MM.1S (cell line): ENCODE measurements around the gene CIAO2B.

Experiments used
- DNase-seq: peaks from one replicate; pipeline ENCODE4 v3.0.0-alpha.2; 2015
- H2AFZ ChIP-seq: fragments of 300-600 bp; sonication (generic); 2 replicates; pipeline ENCODE4 v1.6.0; 2016; ENCODE audit warnings: antibody characterized with exemption, low read length
- H3F3A ChIP-seq: fragments of 300-600 bp; sonication (generic); 2 replicates; pipeline ENCODE4 v1.6.1; 2016; ENCODE audit warnings: mild to moderate bottlenecking, antibody characterized with exemption, low read length, moderate library complexity, mixed read lengths; ENCODE audit not compliant: insufficient read depth
- H3K27ac ChIP-seq: fragments of 300-600 bp; sonication (generic); 2 replicates; pipeline ENCODE4 v1.5.1; 2016; ENCODE audit warnings: mild to moderate bottlenecking, low read length
- H3K27me3 ChIP-seq: fragments of 300-600 bp; sonication (generic); replicated peaks from 2 replicates; pipeline ENCODE4 v1.6.0; 2016; ENCODE audit warnings: low read length; ENCODE audit not compliant: insufficient read depth
- H3K36me3 ChIP-seq: fragments of 300-600 bp; sonication (generic); replicated peaks from 2 replicates; pipeline ENCODE4 v1.6.1; 2016; ENCODE audit warnings: mild to moderate bottlenecking, low read length, mixed read lengths; ENCODE audit not compliant: insufficient read depth
- H3K4me1 ChIP-seq: fragments of 300-600 bp; sonication (generic); 2 replicates; pipeline ENCODE4 v1.6.1; 2016; ENCODE audit warnings: low read length, mixed read lengths
- H3K4me2 ChIP-seq: fragments of 300-600 bp; sonication (generic); 2 replicates; pipeline ENCODE4 v1.6.0; 2016; ENCODE audit warnings: low read depth, low read length
- H3K4me3 ChIP-seq: fragments of 300-600 bp; sonication (generic); 2 replicates; pipeline ENCODE4 v1.5.1; 2016; ENCODE audit warnings: low read length, mixed read lengths
- H3K79me2 ChIP-seq: fragments of 300-600 bp; sonication (generic); 2 replicates; pipeline ENCODE4 v1.6.1; 2016; ENCODE audit warnings: mixed run types, low read length, mixed read lengths
- H3K9ac ChIP-seq: fragments of 300-600 bp; sonication (generic); 2 replicates; pipeline ENCODE4 v1.6.1; 2016; ENCODE audit warnings: low read length, mixed read lengths
- H3K9me2 ChIP-seq: fragments of 300-600 bp; sonication (generic); replicated peaks from 2 replicates; pipeline ENCODE4 v1.6.1; 2016; ENCODE audit warnings: mild to moderate bottlenecking, low read length, mixed read lengths; ENCODE audit not compliant: insufficient read depth
- H3K9me3 ChIP-seq: fragments of 300-600 bp; sonication (generic); replicated peaks from 2 replicates; pipeline ENCODE4 v1.6.1; 2016; ENCODE audit warnings: mild to moderate bottlenecking, low read length, mixed read lengths; ENCODE audit not compliant: insufficient read depth
- H4K20me1 ChIP-seq: fragments of 300-600 bp; sonication (generic); 2 replicates; pipeline ENCODE4 v1.6.1; 2016; ENCODE audit warnings: mild to moderate bottlenecking, low read length, moderate library complexity, mixed read lengths; ENCODE audit not compliant: insufficient read depth
- EZH2 ChIP-seq: fragments of 300-600 bp; sonication (generic); optimal IDR thresholded peaks from 2 replicates; pipeline ENCODE3; 2017; ENCODE audit warnings: low read depth, mild to moderate bottlenecking, antibody characterized with exemption, low read length, mixed read lengths
- EZH2phosphoT487 ChIP-seq: fragments of 300-600 bp; sonication (generic); IDR thresholded peaks from 2 replicates; pipeline ENCODE4 v1.6.1; 2018; ENCODE audit warnings: antibody characterized with exemption, low read length
- TF ChIP-seq, protein P1 (sequence below): fragments of 300-600 bp; sonication (generic); IDR thresholded peaks from 2 replicates; pipeline ENCODE4 v1.5.1; 2016; ENCODE audit warnings: antibody characterized with exemption, low read length, mixed read lengths

Gene CIAO2B

DNA sequence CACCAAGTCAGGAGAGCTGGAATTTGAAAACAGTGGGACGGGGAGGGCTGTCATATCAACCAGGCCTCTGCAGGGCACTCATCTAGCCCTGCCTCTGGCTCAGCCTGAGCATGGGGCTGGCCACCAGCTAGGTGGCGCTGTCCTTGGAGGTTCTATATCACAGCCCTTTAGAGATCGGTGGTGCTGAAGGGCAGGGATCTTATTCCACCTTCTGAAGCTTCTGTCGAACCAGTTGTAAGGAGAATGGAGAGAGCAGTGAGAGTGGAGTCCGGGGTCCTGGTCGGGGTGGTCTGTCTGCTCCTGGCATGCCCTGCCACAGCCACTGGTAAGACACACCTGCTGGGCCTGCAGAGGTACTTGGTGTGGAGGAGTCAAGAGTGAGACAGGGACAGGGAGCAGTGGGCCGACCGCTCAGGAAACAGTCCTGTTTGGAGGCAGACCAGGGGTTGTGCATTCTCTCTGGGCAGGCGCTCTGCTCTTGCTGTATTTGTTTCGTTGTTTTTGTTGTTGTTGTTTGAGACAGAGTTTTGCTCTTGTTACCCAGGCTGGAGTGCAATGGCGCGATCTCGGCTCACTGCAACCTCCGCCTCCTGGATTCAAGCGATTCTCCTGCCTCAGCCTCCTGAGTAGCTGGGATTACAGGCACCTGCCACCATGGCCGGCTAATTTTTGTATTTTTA, 27.0 kb upstream of the CIAO2B start, which contains the start of gene CES3:
CES3 (plus strand) TSS at position 202 of the 680 bp plus-strand sequence; CDS start at position 244, 42 bp downstream.
- H3K79me2 ChIP-seq: no peaks in the 10 kb centered on the region
- peak within 1 kb of the TSS; percentile 55 for H3K4me2 ChIP-seq
- DNase-seq: peak; percentile 77
- no peaks in the 10 kb centered on the region for H3K36me3 ChIP-seq
- peaks cover 13% of the 10 kb centered on the region for H3K27me3 ChIP-seq
- no peaks in the 10 kb centered on the region for H3F3A ChIP-seq
- H2AFZ ChIP-seq: peak within 1 kb of the TSS; percentile 87
- H4K20me1 ChIP-seq: no peaks in the 10 kb centered on the region
- no peaks in the 10 kb centered on the region for H3K9me2 ChIP-seq
- no peaks in the 10 kb centered on the region for H3K4me1 ChIP-seq
- peak within 1 kb of the TSS; percentile 47; the same call in 1 of the 2 replicates for H3K4me3 ChIP-seq
- H3K9ac ChIP-seq: peak within 1 kb of the TSS; percentile 13; the same call in 1 of the 2 replicates
- H3K9me3 ChIP-seq: no peaks in the 10 kb centered on the region
- H3K27ac ChIP-seq: no peak within 1 kb of the TSS
- TF ChIP-seq EZH2phosphoT487 (no peak), EZH2 (no peak)
- TF ChIP-seq, protein P1, sequence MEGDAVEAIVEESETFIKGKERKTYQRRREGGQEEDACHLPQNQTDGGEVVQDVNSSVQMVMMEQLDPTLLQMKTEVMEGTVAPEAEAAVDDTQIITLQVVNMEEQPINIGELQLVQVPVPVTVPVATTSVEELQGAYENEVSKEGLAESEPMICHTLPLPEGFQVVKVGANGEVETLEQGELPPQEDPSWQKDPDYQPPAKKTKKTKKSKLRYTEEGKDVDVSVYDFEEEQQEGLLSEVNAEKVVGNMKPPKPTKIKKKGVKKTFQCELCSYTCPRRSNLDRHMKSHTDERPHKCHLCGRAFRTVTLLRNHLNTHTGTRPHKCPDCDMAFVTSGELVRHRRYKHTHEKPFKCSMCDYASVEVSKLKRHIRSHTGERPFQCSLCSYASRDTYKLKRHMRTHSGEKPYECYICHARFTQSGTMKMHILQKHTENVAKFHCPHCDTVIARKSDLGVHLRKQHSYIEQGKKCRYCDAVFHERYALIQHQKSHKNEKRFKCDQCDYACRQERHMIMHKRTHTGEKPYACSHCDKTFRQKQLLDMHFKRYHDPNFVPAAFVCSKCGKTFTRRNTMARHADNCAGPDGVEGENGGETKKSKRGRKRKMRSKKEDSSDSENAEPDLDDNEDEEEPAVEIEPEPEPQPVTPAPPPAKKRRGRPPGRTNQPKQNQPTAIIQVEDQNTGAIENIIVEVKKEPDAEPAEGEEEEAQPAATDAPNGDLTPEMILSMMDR: peak; percentile 96

DNA sequence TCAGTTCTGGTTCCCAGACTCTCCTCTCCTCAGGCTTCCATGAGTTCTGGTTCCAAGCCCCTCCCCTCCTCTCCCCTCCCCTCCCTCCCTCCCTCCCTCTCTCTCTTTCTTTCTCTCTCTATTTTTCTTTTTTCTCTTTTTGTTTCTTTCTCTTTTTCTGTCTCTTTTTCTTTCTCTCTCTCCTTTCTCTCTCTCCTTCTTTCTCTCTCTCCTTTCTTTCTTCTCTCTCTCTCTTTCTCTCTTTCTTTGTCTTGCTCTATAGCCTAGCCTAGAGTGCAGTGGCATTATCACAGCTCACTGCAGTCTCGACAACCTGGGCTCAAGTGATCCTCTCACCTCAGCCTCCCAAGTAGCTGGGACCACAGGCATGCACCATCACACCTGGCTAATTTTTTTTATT, 26.1 kb upstream of the CIAO2B start:
- no peak overlapping the region for H2AFZ ChIP-seq
- no peaks in the 10 kb centered on the region for H3F3A ChIP-seq
- no peaks in the 10 kb centered on the region for H3K4me1 ChIP-seq
- H3K9ac ChIP-seq: no peak overlapping the region
- no peak overlapping the region for H3K4me3 ChIP-seq
- no peak overlapping the region for H3K27ac ChIP-seq
- H3K36me3 ChIP-seq: no peaks in the 10 kb centered on the region
- no peaks in the 10 kb centered on the region for H3K9me3 ChIP-seq
- no peak for DNase-seq
- no peaks in the 10 kb centered on the region for H3K79me2 ChIP-seq
- no peak overlapping the region for H3K4me2 ChIP-seq
- no peaks in the 10 kb centered on the region for H3K9me2 ChIP-seq
- peaks cover 9% of the 10 kb centered on the region for H3K27me3 ChIP-seq
- no peaks in the 10 kb centered on the region for H4K20me1 ChIP-seq
- TF ChIP-seq EZH2phosphoT487: no peak
- TF ChIP-seq, protein P1: no peak
- TF ChIP-seq EZH2: no peak

DNA sequence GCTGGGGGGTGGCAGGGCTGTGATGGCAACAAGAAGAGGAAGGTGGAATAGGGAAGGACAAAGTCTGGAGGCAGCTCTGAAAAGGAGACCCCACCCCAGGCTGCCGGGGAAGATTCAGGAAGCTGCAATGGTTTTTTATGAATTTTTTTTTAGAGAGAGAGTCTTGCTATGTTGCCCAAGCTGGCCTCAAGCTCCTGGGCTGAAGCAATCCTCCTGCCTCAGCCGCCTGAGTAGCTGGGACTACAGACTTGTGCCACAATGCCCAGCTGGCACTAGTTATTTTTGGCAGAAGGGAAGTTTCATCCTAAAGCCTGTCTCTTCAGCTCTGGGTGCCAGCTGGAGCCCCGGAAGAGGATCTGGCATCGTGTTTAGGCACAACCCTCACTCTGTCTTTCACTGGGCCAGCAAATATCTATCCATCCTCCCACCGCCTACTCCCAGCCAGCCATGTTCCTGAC, 25.5 kb upstream of the CIAO2B start:
- TF ChIP-seq EZH2phosphoT487: no peak
- no peak for TF ChIP-seq EZH2
- TF ChIP-seq, protein P1: no peak
- no peak overlapping the region for H3K27ac ChIP-seq

More for the DNA sequence above, 25.5 kb upstream of the CIAO2B start:
- Histone ChIP-seq H3K9me2 (no peaks in the 10 kb centered on the region), H4K20me1 (no peaks in the 10 kb centered on the region), H3K36me3 (no peaks in the 10 kb centered on the region), H3K79me2 (no peaks in the 10 kb centered on the region), H3K27me3 (peaks cover 5% of the 10 kb centered on the region), H3F3A (no peaks in the 10 kb centered on the region), H3K4me3 (no peak overlapping the region), H3K4me2 (no peak overlapping the region), H2AFZ (no peak overlapping the region), H3K9me3 (no peaks in the 10 kb centered on the region), H3K9ac (no peak overlapping the region), H3K4me1 (no peaks in the 10 kb centered on the region)
- no peak for DNase-seq
